Measurements from ENCODE around the gene LRRC19.

- TF ChIP-seq CTCF (IDR thresholded peaks at IDR 0.05; ENCODE audit: borderline replicate concordance, extremely low read depth, low read length, poor library complexity, severe bottlenecking) (no peak), EZH2 (IDR thresholded peaks at IDR 0.05; ENCODE audit: borderline replicate concordance, low read depth, low read length, severe bottlenecking) (no peak)
Measured at GRCh38 chr9:26945591-26945990, 59.9 kb downstream of the LRRC19 start.

Data from DND-41 (cell line).